ENCODE data around the gene DNASE1L1.

DNA sequence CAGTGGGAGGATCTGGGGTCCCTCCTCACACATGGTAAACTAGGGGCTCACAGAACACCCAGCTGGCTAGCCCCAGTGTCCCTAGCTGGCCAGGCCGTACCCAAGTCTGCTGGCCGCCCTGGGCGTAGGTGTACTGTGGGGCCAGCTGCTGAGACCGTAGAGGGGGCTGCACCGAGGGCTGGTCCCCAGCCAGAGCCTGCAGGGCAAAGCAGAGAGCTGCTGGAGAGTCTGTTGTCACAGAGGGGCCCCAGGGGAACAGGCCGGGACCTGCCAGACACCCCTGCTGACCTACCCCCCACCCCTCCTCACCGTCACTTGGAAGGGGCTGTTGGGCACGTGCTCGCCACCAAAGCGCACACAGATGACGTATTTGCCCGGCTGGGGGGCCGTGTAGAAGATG is 54.5 kb downstream of the DNASE1L1 start:
- TF ChIP-seq USF1 (IDR thresholded peaks at IDR 0.05; ENCODE audit: borderline replicate concordance, low read depth) (no peak), USF2 (IDR thresholded peaks at IDR 0.05; ENCODE audit: borderline replicate concordance, low read depth, low read length) (no peak), POLR2AphosphoS5 (IDR thresholded peaks at IDR 0.05; ENCODE audit: low read depth, low read length) (no peak), EP300 (IDR thresholded peaks at IDR 0.05; ENCODE audit: borderline replicate concordance in 1 of 2, low read depth in 1 of 2, low read length in 1 of 2) (no peak), NFIC (IDR thresholded peaks at IDR 0.05; ENCODE audit: borderline replicate concordance) (no peak), FOXM1 (IDR thresholded peaks at IDR 0.05; ENCODE audit: low read depth) (no peak), CHD2 (IDR thresholded peaks at IDR 0.05; ENCODE audit: low read length, partially characterized antibody) (no peak)
- TF ChIP-seq, protein P1, sequence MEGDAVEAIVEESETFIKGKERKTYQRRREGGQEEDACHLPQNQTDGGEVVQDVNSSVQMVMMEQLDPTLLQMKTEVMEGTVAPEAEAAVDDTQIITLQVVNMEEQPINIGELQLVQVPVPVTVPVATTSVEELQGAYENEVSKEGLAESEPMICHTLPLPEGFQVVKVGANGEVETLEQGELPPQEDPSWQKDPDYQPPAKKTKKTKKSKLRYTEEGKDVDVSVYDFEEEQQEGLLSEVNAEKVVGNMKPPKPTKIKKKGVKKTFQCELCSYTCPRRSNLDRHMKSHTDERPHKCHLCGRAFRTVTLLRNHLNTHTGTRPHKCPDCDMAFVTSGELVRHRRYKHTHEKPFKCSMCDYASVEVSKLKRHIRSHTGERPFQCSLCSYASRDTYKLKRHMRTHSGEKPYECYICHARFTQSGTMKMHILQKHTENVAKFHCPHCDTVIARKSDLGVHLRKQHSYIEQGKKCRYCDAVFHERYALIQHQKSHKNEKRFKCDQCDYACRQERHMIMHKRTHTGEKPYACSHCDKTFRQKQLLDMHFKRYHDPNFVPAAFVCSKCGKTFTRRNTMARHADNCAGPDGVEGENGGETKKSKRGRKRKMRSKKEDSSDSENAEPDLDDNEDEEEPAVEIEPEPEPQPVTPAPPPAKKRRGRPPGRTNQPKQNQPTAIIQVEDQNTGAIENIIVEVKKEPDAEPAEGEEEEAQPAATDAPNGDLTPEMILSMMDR (IDR thresholded peaks at IDR 0.05), result no peak
- TF ChIP-seq, protein P2, sequence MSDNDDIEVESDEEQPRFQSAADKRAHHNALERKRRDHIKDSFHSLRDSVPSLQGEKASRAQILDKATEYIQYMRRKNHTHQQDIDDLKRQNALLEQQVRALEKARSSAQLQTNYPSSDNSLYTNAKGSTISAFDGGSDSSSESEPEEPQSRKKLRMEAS (IDR thresholded peaks at IDR 0.05; ENCODE audit: low read depth), result no peak
- TF ChIP-seq, protein P3, sequence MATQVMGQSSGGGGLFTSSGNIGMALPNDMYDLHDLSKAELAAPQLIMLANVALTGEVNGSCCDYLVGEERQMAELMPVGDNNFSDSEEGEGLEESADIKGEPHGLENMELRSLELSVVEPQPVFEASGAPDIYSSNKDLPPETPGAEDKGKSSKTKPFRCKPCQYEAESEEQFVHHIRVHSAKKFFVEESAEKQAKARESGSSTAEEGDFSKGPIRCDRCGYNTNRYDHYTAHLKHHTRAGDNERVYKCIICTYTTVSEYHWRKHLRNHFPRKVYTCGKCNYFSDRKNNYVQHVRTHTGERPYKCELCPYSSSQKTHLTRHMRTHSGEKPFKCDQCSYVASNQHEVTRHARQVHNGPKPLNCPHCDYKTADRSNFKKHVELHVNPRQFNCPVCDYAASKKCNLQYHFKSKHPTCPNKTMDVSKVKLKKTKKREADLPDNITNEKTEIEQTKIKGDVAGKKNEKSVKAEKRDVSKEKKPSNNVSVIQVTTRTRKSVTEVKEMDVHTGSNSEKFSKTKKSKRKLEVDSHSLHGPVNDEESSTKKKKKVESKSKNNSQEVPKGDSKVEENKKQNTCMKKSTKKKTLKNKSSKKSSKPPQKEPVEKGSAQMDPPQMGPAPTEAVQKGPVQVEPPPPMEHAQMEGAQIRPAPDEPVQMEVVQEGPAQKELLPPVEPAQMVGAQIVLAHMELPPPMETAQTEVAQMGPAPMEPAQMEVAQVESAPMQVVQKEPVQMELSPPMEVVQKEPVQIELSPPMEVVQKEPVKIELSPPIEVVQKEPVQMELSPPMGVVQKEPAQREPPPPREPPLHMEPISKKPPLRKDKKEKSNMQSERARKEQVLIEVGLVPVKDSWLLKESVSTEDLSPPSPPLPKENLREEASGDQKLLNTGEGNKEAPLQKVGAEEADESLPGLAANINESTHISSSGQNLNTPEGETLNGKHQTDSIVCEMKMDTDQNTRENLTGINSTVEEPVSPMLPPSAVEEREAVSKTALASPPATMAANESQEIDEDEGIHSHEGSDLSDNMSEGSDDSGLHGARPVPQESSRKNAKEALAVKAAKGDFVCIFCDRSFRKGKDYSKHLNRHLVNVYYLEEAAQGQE (IDR thresholded peaks at IDR 0.05; ENCODE audit: low read depth, low read length), result no peak

Measured in SK-N-SH (cell line).